Stomach (tissue), 9 donors: ENCODE measurements around the gene PABPN1. TPM values are rescaled to one million over a fixed set of nuclear protein-coding genes. Genes with fewer than 3 reads are reported as not detected.

ENCODE experiments used
- DNase-seq, 2 donors: peaks; one replicate each; pipeline versions ENCODE4 v3.0.0 to v3.0.0-alpha.2; 2013 to 2019
- H3K27ac ChIP-seq, 5 donors: fragments of 200-600 bp in 4 of 5; sonication (generic) in 4 of 5; one replicate each; pipeline ENCODE4 v1.5.1; 2013 to 2019; ENCODE audit warnings: mild to moderate bottlenecking in 1 of 5, moderate library complexity in 1 of 5
- H3K27me3 ChIP-seq, 3 donors: fragments of 200-600 bp; sonication (generic); one replicate each; pipeline ENCODE4 v1.5.1; 2017 to 2019; ENCODE audit warnings: mixed run types in 1 of 3
- H3K36me3 ChIP-seq, 4 donors: fragments of 200-600 bp; sonication (generic); 1 replicate in 3 of 4; 2 replicates in 1 of 4; pipeline ENCODE4 v1.5.1; 2016 to 2019
- H3K4me1 ChIP-seq, 4 donors: fragments of 200-600 bp; sonication (generic); one replicate each; pipeline ENCODE4 v1.5.1; 2016 to 2019
- H3K4me3 ChIP-seq, 4 donors: fragments of 200-600 bp; sonication (generic) in 3 of 4; one replicate each; pipeline ENCODE4 v1.5.1; 2016 to 2019; ENCODE audit warnings: mild to moderate bottlenecking in 1 of 4
- H3K9me3 ChIP-seq, 4 donors: fragments of 200-600 bp; sonication (generic); one replicate each; pipeline ENCODE4 v1.5.1; 2016 to 2019
- CTCF ChIP-seq, 7 experiments: fragments of 450-650 bp in 4 of 7; fragments of 200-600 bp in 3 of 7; sonication (generic) in 3 of 7; IDR thresholded peaks; one replicate each; pipeline ENCODE4 v1.5.1; 2016 to 2019; ENCODE audit warnings: antibody characterized with exemption in 7 of 7, control low read depth in 2 of 7, mild to moderate bottlenecking in 1 of 7
- EP300 ChIP-seq: sonication (generic); formaldehyde crosslinking; IDR thresholded peaks from one replicate; pipeline ENCODE4 v1.6.1; 2017; ENCODE audit warnings: antibody characterized with exemption
- POLR2A ChIP-seq, 4 donors: fragments of 450-650 bp; IDR thresholded peaks; one replicate each; pipeline ENCODE4 v1.6.1; 2016; ENCODE audit warnings: antibody characterized with exemption in 4 of 4, control low read depth in 2 of 4, mild to moderate bottlenecking in 1 of 4, moderate library complexity in 1 of 4
- POLR2AphosphoS5 ChIP-seq, 3 donors: sonication (generic); formaldehyde crosslinking; IDR thresholded peaks; one replicate each; pipeline ENCODE4 v1.6.1; 2016; ENCODE audit warnings: antibody characterized with exemption in 3 of 3
- WGBS, 5 donors: extraction: QIAGEN DNeasy Blood & Tissue Kit in 3 of 5; methylation state at CpG; one replicate each; pipeline versions ENCODE4 v1.1.5 to v1.1.7; 2013 to 2018; 5-methylcytosine and 5-hydroxymethylcytosine counted together
- intact Hi-C: fragments of 100-400 bp; cut with DNase I; formaldehyde crosslinking; loops from one replicate; pipeline ENCODE4 v1.15.1; 2023; ENCODE audit warnings: low total_unique reads
- polyA plus RNA-seq, 3 donors: library from polyadenylated mRNA; stranded (reverse); fragments of 200-250 nt; gene quantifications; one replicate each; pipeline ENCODE4 v1.2.3, GENCODE V29; 2013
- total RNA-seq, 5 donors: library from RNA; depleted of rRNA; stranded (reverse); fragments of >200 nt; gene quantifications; one replicate each; pipeline versions ENCODE4 v1.1.0 to v1.2.3, GENCODE V29; 2014 to 2016
- donor health status: healthy with polysubstance abuse.
- donor health status: Bipolar disorder and iron deficiency.
- donor health status: healthy.

Gene PABPN1
- total and polyA plus RNA-seq, 8 donors: 24.5 to 190 (median 130) TPM

GRCh38 chr14:23356662-23357061 is 35.4 kb downstream of the PABPN1 start:
- no peak for DNase-seq
- Histone ChIP-seq H3K4me1 (peaks cover 6 to 42% (median 23%) of the 10 kb centered on the region in 4 donors), H3K27ac (no peak overlapping the region), H3K4me3 (no peak overlapping the region), H3K27me3 (peaks cover 0 to 26% (median 19%) of the 10 kb centered on the region in 3 donors), H3K36me3 (peaks cover 0 to 40% (median 14%) of the 10 kb centered on the region in 4 donors), H3K9me3 (no peaks in the 10 kb centered on the region)
- TF ChIP-seq POLR2AphosphoS5 (IDR thresholded peaks at IDR 0.05) (no peak), EP300 (no peak), POLR2A (IDR thresholded peaks at IDR 0.05) (no peak), CTCF (IDR thresholded peaks at IDR 0.05) (no peak)
- 92 to 98% (median 97%) methylated on average over 4 of the region's 4 CpGs for WGBS, 5 donors
- intact Hi-C loops: no loop called here

GRCh38 chr14:23357261-23357660 is 36.0 kb downstream of the PABPN1 start:
- H3K36me3 ChIP-seq: peaks cover 0 to 40% (median 14%) of the 10 kb centered on the region in 4 donors
- no peak for TF ChIP-seq EP300
- no peak for TF ChIP-seq POLR2AphosphoS5 (IDR thresholded peaks at IDR 0.05)
- TF ChIP-seq POLR2A (IDR thresholded peaks at IDR 0.05): no peak
- TF ChIP-seq CTCF (IDR thresholded peaks at IDR 0.05): no peak
- intact Hi-C loops: no loop called here
- no peak for DNase-seq
- peaks cover under 1 to 42% (median 19%) of the 10 kb centered on the region in 4 donors for H3K4me1 ChIP-seq
- WGBS, 5 donors: 67 to 94% (median 90%) methylated on average over 1 to 8 of the region's 8 CpGs
- no peaks in the 10 kb centered on the region for H3K9me3 ChIP-seq
- peaks cover 0 to 20% (median 13%) of the 10 kb centered on the region in 3 donors for H3K27me3 ChIP-seq
- H3K4me3 ChIP-seq: no peak overlapping the region
- H3K27ac ChIP-seq: no peak overlapping the region

GRCh38 chr14:23358042-23358441 is 36.8 kb downstream of the PABPN1 start:
- Histone ChIP-seq H3K27me3 (peaks cover 0 to 13% (median 5%) of the 10 kb centered on the region in 3 donors), H3K4me1 (peaks cover 0 to 41% (median 14%) of the 10 kb centered on the region in 4 donors), H3K36me3 (peaks cover 0 to 40% (median 14%) of the 10 kb centered on the region in 4 donors), H3K9me3 (no peaks in the 10 kb centered on the region), H3K4me3 (no peak overlapping the region), H3K27ac (peak overlapping the region in 1 of 5 donors; percentile 34)
- intact Hi-C loops: no loop called here
- DNase-seq: no peak
- no peak for TF ChIP-seq POLR2AphosphoS5 (IDR thresholded peaks at IDR 0.05)
- no peak for TF ChIP-seq POLR2A (IDR thresholded peaks at IDR 0.05)
- no peak for TF ChIP-seq EP300
- TF ChIP-seq CTCF (IDR thresholded peaks at IDR 0.05): no peak
- WGBS, 5 donors: 63 to 85% (median 73%) methylated on average over 3 of the region's 3 CpGs

GRCh38 chr14:23358553-23359166 is 37.4 kb downstream of the PABPN1 start:
- Histone ChIP-seq H3K9me3 (no peaks in the 10 kb centered on the region), H3K4me1 (peaks cover 0 to 43% (median 15%) of the 10 kb centered on the region in 4 donors), H3K36me3 (peaks cover 0 to 40% (median 14%) of the 10 kb centered on the region in 4 donors), H3K4me3 (no peak overlapping the region), H3K27me3 (peaks cover 0 to 7% (median 4%) of the 10 kb centered on the region in 3 donors), H3K27ac (peak overlapping the region in 2 of 5 donors; percentile 6 to 34)
- intact Hi-C loops: no loop called here
- WGBS, 5 donors: 86 to 92% (median 87%) methylated on average over 12 of the region's 12 CpGs
- DNase-seq: no peak
- TF ChIP-seq EP300: no peak
- no peak for TF ChIP-seq POLR2A (IDR thresholded peaks at IDR 0.05)
- TF ChIP-seq POLR2AphosphoS5 (IDR thresholded peaks at IDR 0.05): no peak
- TF ChIP-seq CTCF (IDR thresholded peaks at IDR 0.05): no peak
